HepG2 (cell line): Measurements from ENCODE around the gene KXD1. TPM values are rescaled to one million over a fixed set of nuclear protein-coding genes. Genes with fewer than 3 reads are reported as not detected.
A peak's percentile ranks its signal among the peaks of the same experiment; 100 is the strongest.

Source experiments
- ATAC-seq: fragments of 200-7000 bp; cut with Tn5 transposase; 3 replicates; pipeline ENCODE4 v1.9.1; 2020; ENCODE audit warnings: mild to moderate bottlenecking, moderate library complexity
- BruUV-seq: library from RNA; stranded (reverse); fragments of 400-500 nt; replicated peaks from 2 replicates; lab custom pipeline; 2021; lab: Mats Ljungman, UMichigan
- CTCF ChIA-PET: fragments of 300-600 bp; formaldehyde crosslinking; extraction: SDS; loops from one replicate; lab custom pipeline; 2021; ENCODE audit warnings: low total read pairs, inconsistent platforms, low intra/inter-chr PET ratio; lab: Yijun Ruan, JAX
- POLR2A ChIA-PET: fragments of 350-600 bp; sonication (Branson Sonifier 250); formaldehyde crosslinking; loops from one replicate; lab custom pipeline; 2020; ENCODE audit warnings: antibody characterized with exemption, inconsistent platforms; lab: Yijun Ruan, JAX
- DNase-seq: peaks from one replicate; pipeline ENCODE4 v3.0.0-alpha.2; 2015; ENCODE audit warnings: low spot score
- FAIRE-seq: peaks from 3 replicates; lab custom pipeline; 2011; peaks lifted over from hg19 to GRCh38; lab: Jason Lieb, UNC
- H2AFZ ChIP-seq: one replicate; pipeline ENCODE4 v1.6.1; 2011; ENCODE audit warnings: low read length, inconsistent platforms
- H3K27ac ChIP-seq: fragments of 300-600 bp; 3 replicates; pipeline ENCODE4 v1.8.0; 2011; ENCODE audit warnings: mixed run types, mild to moderate bottlenecking, mixed read lengths, low read length, inconsistent platforms; ENCODE audit not compliant: insufficient read depth; ENCODE audit errors: extremely low read length
- H3K27me3 ChIP-seq, 2 experiments: fragments of 200-600 bp in 1 of 2; 2 replicates in 1 of 2; 3 replicates in 1 of 2; pipeline versions ENCODE4 v1.6.0 to v1.8.0; 2011; ENCODE audit warnings: low read length in 2 of 2, mild to moderate bottlenecking in 2 of 2, moderate library complexity in 2 of 2, inconsistent platforms in 1 of 2; ENCODE audit not compliant: insufficient read depth in 2 of 2, control insufficient read depth in 1 of 2
- H3K36me3 ChIP-seq, 2 experiments: fragments of 200-600 bp in 1 of 2; replicated peaks in 1 of 2; 2 replicates in 1 of 2; 3 replicates in 1 of 2; pipeline versions ENCODE4 v1.5.1 to v1.8.0; 2011; ENCODE audit warnings: low read length in 2 of 2, inconsistent platforms in 1 of 2; ENCODE audit not compliant: insufficient read depth in 2 of 2, control insufficient read depth in 1 of 2
- H3K4me1 ChIP-seq: 2 replicates; pipeline ENCODE4 v1.5.1; 2012; ENCODE audit warnings: low read length, inconsistent platforms; ENCODE audit not compliant: insufficient read depth
- H3K4me2 ChIP-seq: 2 replicates; pipeline ENCODE4 v1.6.0; 2011; ENCODE audit warnings: low read depth, low read length, inconsistent platforms
- H3K4me3 ChIP-seq, 3 experiments: fragments of 200-600 bp in 1 of 3; sonication (generic), shearing (Covaris generic) in 1 of 3; replicated peaks in 1 of 3; 2 replicates each; pipeline ENCODE4 v1.5.1; 2011 to 2016; ENCODE audit warnings: low read length in 3 of 3, inconsistent platforms in 2 of 3, low read depth in 2 of 3, mild to moderate bottlenecking in 2 of 3, control low read depth in 1 of 3, mixed read lengths in 1 of 3; ENCODE audit not compliant: insufficient read depth in 1 of 3
- H3K79me2 ChIP-seq: one replicate; pipeline ENCODE4 v1.6.1; 2011; ENCODE audit warnings: low read length, inconsistent platforms; ENCODE audit not compliant: insufficient read depth
- H3K9ac ChIP-seq: 2 replicates; pipeline ENCODE4 v1.6.0; 2011; ENCODE audit warnings: mild to moderate bottlenecking, low read depth, low read length, inconsistent platforms; ENCODE audit not compliant: insufficient read depth
- H3K9me3 ChIP-seq: 2 replicates; pipeline ENCODE4 v1.5.1; 2012; ENCODE audit warnings: mild to moderate bottlenecking, low read length
- H4K20me1 ChIP-seq: 2 replicates; pipeline ENCODE4 v1.6.0; 2011; ENCODE audit warnings: inconsistent platforms, mild to moderate bottlenecking, low read length, moderate library complexity; ENCODE audit not compliant: insufficient read depth
- AGO2 ChIP-seq: fragments of 200-400 bp; formaldehyde crosslinking; optimal IDR thresholded peaks from 2 replicates; pipeline ENCODE3; 2017; ENCODE audit warnings: mild to moderate bottlenecking, low read depth, low read length, moderate library complexity
- ARNT2 ChIP-seq: sonication (generic); formaldehyde crosslinking; IDR thresholded peaks from 2 replicates; pipeline ENCODE4 v1.8.0; 2022; ENCODE audit warnings: mild to moderate bottlenecking, low read depth, missing genetic modification reagents, moderate library complexity
- ASH2L ChIP-seq: fragments of 300-600, 200-600 bp; sonication (generic); IDR thresholded peaks from 2 replicates; pipeline ENCODE4 v1.7.0; 2017; ENCODE audit warnings: low read depth, mild to moderate bottlenecking, moderate library complexity, mixed read lengths, low read length; ENCODE audit not compliant: insufficient read length
- BRCA1 ChIP-seq: sonication (generic); formaldehyde crosslinking; IDR thresholded peaks from 2 replicates; pipeline ENCODE4 v1.4.0; 2020; ENCODE audit warnings: missing genetic modification reagents
- CHD2 ChIP-seq: IDR thresholded peaks from 2 replicates; pipeline ENCODE4 v1.6.1; 2011; ENCODE audit warnings: low read depth, low read length, improper control_type of control experiment
- GATA4 ChIP-seq: sonication (generic); IDR thresholded peaks from 2 replicates; pipeline ENCODE4 v1.6.1; 2016; ENCODE audit warnings: antibody characterized with exemption, low read depth, borderline replicate concordance
- JUN ChIP-seq: sonication (generic); formaldehyde crosslinking; IDR thresholded peaks from 2 replicates; pipeline ENCODE4 v1.4.0; 2020; ENCODE audit warnings: mild to moderate bottlenecking, missing genetic modification reagents
- MTA3 ChIP-seq: sonication (generic); formaldehyde crosslinking; IDR thresholded peaks from 2 replicates; pipeline ENCODE4 v1.4.0; 2020; ENCODE audit warnings: missing genetic modification reagents
- NFKBIZ ChIP-seq: IDR thresholded peaks from 2 replicates; pipeline ENCODE4 v1.6.1; 2018; ENCODE audit warnings: missing genetic modification reagents, missing compliant biosample characterization
- SOX5 ChIP-seq: IDR thresholded peaks from 2 replicates; pipeline ENCODE4 v1.6.1; 2016; ENCODE audit warnings: borderline replicate concordance
- YY1 ChIP-seq: IDR thresholded peaks from 2 replicates; pipeline ENCODE4 v1.6.1; 2011; ENCODE audit warnings: low read length, low read depth, moderate library complexity, mild to moderate bottlenecking; ENCODE audit not compliant: insufficient read depth, insufficient replicate concordance
- ZNF136 ChIP-seq: sonication (generic); formaldehyde crosslinking; IDR thresholded peaks from 2 replicates; pipeline ENCODE4 v1.8.1; 2022; ENCODE audit warnings: low read depth, mild to moderate bottlenecking, moderate library complexity, missing genetic modification reagents
- ZNF256 ChIP-seq: sonication (generic); formaldehyde crosslinking; conservative IDR thresholded peaks from 2 replicates; pipeline ENCODE4 v1.4.0; 2020; ENCODE audit warnings: missing genetic modification reagents
- ZNF263 ChIP-seq: sonication (generic); formaldehyde crosslinking; IDR thresholded peaks from 2 replicates; pipeline ENCODE4 v1.4.0; 2020; ENCODE audit warnings: missing genetic modification reagents
- ZNF317 ChIP-seq: sonication (generic); formaldehyde crosslinking; IDR thresholded peaks from 2 replicates; pipeline ENCODE4 v1.5.0; 2020; ENCODE audit warnings: mild to moderate bottlenecking, missing genetic modification reagents
- ZNF383 ChIP-seq: sonication (generic); formaldehyde crosslinking; IDR thresholded peaks from 2 replicates; pipeline ENCODE4 v1.4.0; 2020; ENCODE audit warnings: missing genetic modification reagents, mild to moderate bottlenecking, borderline replicate concordance
- ZNF749 ChIP-seq: sonication (generic); formaldehyde crosslinking; IDR thresholded peaks from 2 replicates; pipeline ENCODE4 v1.8.0; 2022; ENCODE audit warnings: mild to moderate bottlenecking, missing genetic modification reagents, moderate library complexity, borderline replicate concordance
- ZNF773 ChIP-seq: sonication (generic); formaldehyde crosslinking; IDR thresholded peaks from 2 replicates; pipeline ENCODE4 v1.4.0; 2020; ENCODE audit warnings: missing genetic modification reagents, borderline replicate concordance
- WGBS: methylation state at CpG from one replicate; pipeline ENCODE4 v1.1.6; 2017; ENCODE audit warnings: low lambda C conversion rate; 5-methylcytosine and 5-hydroxymethylcytosine counted together
- in situ Hi-C: cut with HindIII; loops from 2 replicates; pipeline ENCODE4 v1.10.0; 2017; ENCODE audit warnings: low pct_unique_long_range_greater_than_20kb; ENCODE audit not compliant: extremely low pct_ligation_motif_present
- intact Hi-C: fragments of 100-400 bp; cut with micrococcal nuclease; formaldehyde crosslinking; loops from one replicate; pipeline ENCODE4 v1.10.0; 2022; ENCODE audit not compliant: unreplicated experiment
- polyA plus RNA-seq, 8 experiments: library from polyadenylated mRNA; depleted of rRNA in 3 of 8; stranded (reverse) in 7 of 8; unstranded in 1 of 8; fragments of >200 nt; fragmentation: Illumina TruSeq in 4 of 8; extraction: Trizol in 4 of 8; gene quantifications; 2 replicates each; pipeline versions ENCODE4 v1.2.1 to v1.2.3, GENCODE V29; 2011 to 2016; ENCODE audit warnings: low read depth in 4 of 8, missing spikeins in 1 of 8, mixed read lengths in 1 of 8; ENCODE audit not compliant: insufficient read depth in 1 of 8
- total RNA-seq, 5 experiments: library from RNA; depleted of rRNA; stranded (reverse); fragments of >200 nt; fragmentation: Illumina TruSeq; extraction: Trizol; gene quantifications; 2 replicates each; pipeline ENCODE4 v1.2.3, GENCODE V29; 2016; ENCODE audit warnings: low read depth in 1 of 5
- TF ChIP-seq, protein P1 (sequence below): IDR thresholded peaks from 2 replicates; pipeline ENCODE4 v1.6.1; 2012; ENCODE audit warnings: inconsistent platforms
- TF ChIP-seq, protein P2 (sequence below): sonication (generic); formaldehyde crosslinking; IDR thresholded peaks from 2 replicates; pipeline ENCODE4 v1.4.0; 2020; ENCODE audit warnings: mild to moderate bottlenecking, missing genetic modification reagents
- TF ChIP-seq, protein P3 (sequence below): sonication (generic); formaldehyde crosslinking; IDR thresholded peaks from 2 replicates; pipeline ENCODE4 v1.9.0; 2022; ENCODE audit warnings: missing genetic modification reagents, mild to moderate bottlenecking, borderline replicate concordance

KXD1 gene
- total and polyA plus RNA-seq, 2 of the 13 experiments (the other 11 are each of a cell fraction or from before 2014, with no cell fraction given), result 44.6 to 143 TPM

DNA sequence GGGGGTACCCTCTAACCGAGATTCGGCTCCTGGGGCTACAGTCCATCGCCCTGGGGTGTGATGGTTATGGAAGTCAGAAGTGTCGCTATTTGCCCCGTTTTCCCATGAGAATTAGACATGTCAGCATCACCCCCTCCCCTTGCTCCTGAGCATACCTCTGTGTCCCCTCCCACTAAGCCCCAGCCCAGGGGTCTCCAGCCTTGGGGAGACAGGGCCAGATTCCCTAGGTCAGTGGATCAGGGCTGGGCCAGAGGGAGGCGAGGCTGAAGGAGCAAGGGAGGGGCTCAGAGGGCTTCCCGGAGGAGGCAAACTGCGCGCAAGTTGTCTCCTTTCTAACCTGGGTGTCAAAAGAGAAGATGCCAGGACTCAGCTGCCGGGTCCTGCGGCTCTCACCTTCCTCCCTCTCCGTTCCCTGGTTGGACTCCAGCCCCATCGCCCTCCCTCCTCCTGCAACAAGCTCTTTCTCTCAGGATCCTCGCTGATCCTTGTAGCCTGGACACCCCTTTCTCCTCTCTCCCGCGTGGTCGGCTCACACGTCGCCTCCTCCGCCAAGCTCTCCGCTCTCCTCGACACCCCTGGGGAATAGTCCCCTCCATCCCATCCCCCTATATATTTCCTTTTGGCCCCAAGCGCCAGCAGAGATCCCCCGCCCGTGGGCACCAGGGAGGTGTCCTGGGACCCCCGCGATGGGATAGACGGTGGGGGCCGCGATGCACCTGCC, 54.5 kb downstream of the KXD1 start:
- in situ Hi-C loops (no loop called here), intact Hi-C loops (no loop called here)
- Histone ChIP-seq H3K36me3 (no peaks in the 10 kb centered on the region), H3K27ac (no peak overlapping the region), H3K4me1 (peaks cover 53% of the 10 kb centered on the region), H3K9ac (peak overlapping the region; percentile 57), H3K9me3 (no peaks in the 10 kb centered on the region), H3K27me3 (peaks cover 0 to 7% of the 10 kb centered on the region in 2 experiments; a peak in 2 of 5 replicates), H4K20me1 (no peaks in the 10 kb centered on the region), H3K79me2 (no peaks in the 10 kb centered on the region), H3K4me3 (peak overlapping the region; percentile 48 to 75 (median 57)), H3K4me2 (peak overlapping the region; percentile 100), H2AFZ (no peak overlapping the region)
- CTCF ChIA-PET, result no interaction called here
- WGBS, result 3% methylated on average over 22 of the region's 30 CpGs
- FAIRE-seq, result no peak
- ATAC-seq, result no peak
- BruUV-seq, result no TSS peak
- no peak for DNase-seq
- POLR2A ChIA-PET, result interaction anchor here (1.0 kb wide), 1 partner anchor 23 kb away, joined by 4 read pairs; the partner anchor contains the start of gene REX1BD
- TF ChIP-seq, protein P1, sequence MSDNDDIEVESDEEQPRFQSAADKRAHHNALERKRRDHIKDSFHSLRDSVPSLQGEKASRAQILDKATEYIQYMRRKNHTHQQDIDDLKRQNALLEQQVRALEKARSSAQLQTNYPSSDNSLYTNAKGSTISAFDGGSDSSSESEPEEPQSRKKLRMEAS, result peak; percentile 7; the same call in 1 of the 2 replicates
- TF ChIP-seq ZNF383 (CRISPR knock-in tag), result no peak
- TF ChIP-seq MTA3, result no peak
- TF ChIP-seq ZNF773, result no peak
- TF ChIP-seq AGO2, result no peak
- TF ChIP-seq, protein P2, sequence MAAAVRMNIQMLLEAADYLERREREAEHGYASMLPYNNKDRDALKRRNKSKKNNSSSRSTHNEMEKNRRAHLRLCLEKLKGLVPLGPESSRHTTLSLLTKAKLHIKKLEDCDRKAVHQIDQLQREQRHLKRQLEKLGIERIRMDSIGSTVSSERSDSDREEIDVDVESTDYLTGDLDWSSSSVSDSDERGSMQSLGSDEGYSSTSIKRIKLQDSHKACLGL (CRISPR knock-in tag), result no peak
- peak; percentile 22; the same call in 1 of the 2 replicates for TF ChIP-seq ZNF749 (CRISPR knock-in tag)
- no peak for TF ChIP-seq BRCA1 (CRISPR knock-in tag)
- TF ChIP-seq ZNF263, result peak; percentile 55
- TF ChIP-seq, protein P3, sequence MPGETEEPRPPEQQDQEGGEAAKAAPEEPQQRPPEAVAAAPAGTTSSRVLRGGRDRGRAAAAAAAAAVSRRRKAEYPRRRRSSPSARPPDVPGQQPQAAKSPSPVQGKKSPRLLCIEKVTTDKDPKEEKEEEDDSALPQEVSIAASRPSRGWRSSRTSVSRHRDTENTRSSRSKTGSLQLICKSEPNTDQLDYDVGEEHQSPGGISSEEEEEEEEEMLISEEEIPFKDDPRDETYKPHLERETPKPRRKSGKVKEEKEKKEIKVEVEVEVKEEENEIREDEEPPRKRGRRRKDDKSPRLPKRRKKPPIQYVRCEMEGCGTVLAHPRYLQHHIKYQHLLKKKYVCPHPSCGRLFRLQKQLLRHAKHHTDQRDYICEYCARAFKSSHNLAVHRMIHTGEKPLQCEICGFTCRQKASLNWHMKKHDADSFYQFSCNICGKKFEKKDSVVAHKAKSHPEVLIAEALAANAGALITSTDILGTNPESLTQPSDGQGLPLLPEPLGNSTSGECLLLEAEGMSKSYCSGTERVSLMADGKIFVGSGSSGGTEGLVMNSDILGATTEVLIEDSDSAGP (CRISPR knock-in tag), result peak; percentile 53; the same call in 1 of the 2 replicates
- TF ChIP-seq YY1, result peak; percentile 2
- no peak for TF ChIP-seq ZNF256
- TF ChIP-seq ARNT2, result 0 out of 2 replicates have a peak, but pooled peaks have one; percentile 32
- TF ChIP-seq JUN, result no peak
- TF ChIP-seq GATA4, result no peak
- no peak for TF ChIP-seq ZNF136 (CRISPR knock-in tag)
- no peak for TF ChIP-seq SOX5 (CRISPR knock-in tag)
- no peak for TF ChIP-seq NFKBIZ
- TF ChIP-seq ASH2L, result no peak
- 0 out of 2 replicates have a peak, but pooled peaks have one; percentile 17 for TF ChIP-seq ZNF317 (CRISPR knock-in tag)
- TF ChIP-seq CHD2, result no peak
